OCI-M1 (cell line): ENCODE measurements around the gene CNTNAP2.

Experiments
- DNase-seq: peaks from one replicate; lab custom pipeline; 2025; lab: John Stamatoyannopoulos, UW

The CNTNAP2 gene

DNA sequence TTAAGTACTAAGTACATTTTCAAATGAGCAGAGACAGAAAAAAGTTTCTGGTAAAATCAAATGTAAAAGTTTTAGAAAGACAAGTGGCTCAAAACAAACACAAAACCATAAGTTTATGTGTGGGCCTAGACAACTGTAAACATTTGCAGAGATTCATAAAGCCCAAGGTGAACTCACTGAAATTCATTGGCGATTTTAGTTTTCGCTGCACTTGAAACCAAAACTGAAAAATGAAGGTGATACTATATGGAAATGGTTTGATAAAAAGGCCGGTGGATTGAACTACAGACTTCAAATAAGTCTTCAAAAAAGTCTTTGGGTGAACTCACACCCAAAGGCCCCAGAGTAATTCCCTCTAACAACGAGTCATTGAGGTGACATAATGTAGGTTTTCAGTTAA, 1289.0 kb downstream of the CNTNAP2 start:
- no peak for DNase-seq

GRCh38 chr7:147406521-147407135, 1290.0 kb downstream of the CNTNAP2 start:
- DNase-seq, result no peak

DNA sequence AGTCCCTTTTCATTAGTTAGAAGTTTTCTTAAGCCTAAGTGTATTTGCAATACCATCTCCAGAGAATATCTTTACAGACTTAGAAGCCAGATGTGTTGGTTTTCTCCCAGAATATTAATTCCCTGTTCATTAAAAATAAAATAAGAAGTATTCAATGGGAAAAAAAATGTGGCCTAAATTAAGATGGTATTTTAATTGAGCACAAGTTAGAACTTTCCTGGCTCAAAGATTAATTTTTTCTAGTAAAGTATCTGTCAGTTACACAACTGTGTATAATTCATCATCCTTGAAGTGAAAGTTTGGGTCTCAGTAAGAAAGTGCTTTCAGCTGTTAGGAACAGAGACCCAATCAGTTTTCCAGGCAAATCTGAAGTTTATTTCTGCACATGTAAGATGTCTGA, 1294.5 kb downstream of the CNTNAP2 start:
- DNase-seq, result no peak

- no peak for DNase-seq
Measured at GRCh38 chr7:147412109-147412508, 1295.5 kb downstream of the CNTNAP2 start.

DNA sequence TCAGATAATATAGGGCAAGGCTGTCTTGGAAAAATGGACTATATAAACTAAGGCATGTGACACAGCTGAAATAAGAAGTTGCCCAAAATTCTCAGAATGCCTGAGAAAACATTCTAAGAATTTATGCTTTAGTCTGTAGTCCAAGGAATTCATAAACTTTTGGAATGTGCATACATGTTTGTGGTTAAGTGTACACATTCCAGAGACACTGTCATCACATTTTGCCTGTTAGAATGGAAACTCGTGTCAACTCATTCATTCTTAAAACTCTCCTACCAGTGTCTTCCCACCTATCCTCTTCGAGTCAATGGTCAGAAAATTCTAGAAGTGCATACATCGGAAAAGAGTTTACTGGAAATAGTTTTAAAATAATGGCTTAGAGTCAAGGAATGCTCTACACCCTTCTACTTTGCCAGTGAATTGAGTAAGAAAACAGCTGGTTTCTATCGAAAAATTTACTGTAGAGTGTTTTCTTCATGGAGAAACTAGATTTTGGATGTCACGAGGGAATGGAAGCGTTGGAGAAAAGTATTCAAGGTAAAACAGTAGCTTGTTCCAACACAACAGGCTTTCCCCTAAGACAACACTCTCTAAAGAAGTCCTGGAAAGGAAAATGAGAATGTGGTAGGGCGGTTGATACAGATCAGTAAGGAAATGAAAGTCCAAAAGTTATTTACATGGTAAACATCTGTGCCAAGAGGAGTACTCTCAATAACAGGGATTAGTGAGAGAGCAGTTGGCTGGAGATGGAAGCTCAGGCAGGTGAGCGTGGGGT, 1296.4 kb downstream of the CNTNAP2 start:
- no peak for DNase-seq

- no peak for DNase-seq
Measured at GRCh38 chr7:147413557-147413870, 1296.9 kb downstream of the CNTNAP2 start.

DNA sequence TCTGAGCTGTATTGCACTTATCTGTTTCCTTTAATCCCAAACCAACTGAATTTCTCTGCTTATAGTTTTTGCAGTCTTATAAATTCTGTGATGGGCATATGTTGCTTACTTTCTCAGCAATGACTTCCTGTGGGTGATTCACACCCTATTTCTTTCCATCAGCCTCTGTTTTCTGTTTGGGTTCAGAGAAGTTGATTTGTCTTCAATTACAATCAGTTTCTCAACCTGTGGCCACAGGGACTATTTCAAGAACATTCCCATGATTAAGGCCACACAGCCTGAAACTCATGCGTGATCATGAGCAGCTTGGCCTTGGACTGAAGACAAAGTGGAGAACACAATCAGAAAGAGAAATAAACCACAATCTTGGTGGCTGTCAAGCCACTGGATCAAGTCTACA, 1299.4 kb downstream of the CNTNAP2 start:
- DNase-seq, result no peak

DNA sequence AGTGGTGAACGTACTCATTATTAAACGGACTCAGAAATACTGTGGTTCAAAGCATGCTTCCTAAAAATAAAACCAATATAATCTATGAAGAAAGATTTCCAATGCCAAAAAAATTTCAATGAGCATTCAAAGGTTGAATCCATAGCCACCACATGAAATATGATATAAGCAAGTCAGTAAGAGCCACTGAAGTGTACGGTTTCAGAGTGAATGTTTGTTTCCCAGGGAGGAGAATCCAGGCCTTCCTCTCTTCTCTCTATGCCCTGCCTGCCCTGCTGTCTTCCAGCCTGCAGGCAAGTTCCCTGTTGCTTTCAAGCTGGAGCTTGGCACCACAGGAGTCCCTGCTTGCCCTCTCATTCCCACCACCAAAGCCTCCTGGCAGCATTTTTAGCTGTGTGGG, 1302.4 kb downstream of the CNTNAP2 start:
- no peak for DNase-seq

GRCh38 chr7:147423875-147424274, 1307.3 kb downstream of the CNTNAP2 start:
- no peak for DNase-seq

DNA sequence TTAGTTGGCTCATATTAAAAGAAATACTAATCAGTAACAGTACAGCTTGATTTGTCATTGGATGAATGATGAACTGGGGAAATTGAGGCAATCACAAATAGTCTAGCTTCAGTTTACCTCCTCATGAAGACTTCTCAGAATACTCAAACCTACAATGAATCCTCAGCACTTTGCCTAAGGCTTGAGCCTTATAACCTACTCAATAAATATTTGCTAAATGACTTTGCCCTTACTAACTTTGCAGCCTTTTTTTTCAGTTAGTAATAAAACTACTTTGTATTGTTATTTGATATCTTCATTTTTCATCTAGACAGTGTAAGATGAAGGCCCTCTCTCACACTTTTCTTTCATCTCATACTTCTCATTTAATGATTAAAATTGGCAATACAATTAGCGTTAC, 1311.5 kb downstream of the CNTNAP2 start:
- DNase-seq, result no peak

- no peak for DNase-seq
Measured at GRCh38 chr7:147429961-147430360, 1313.4 kb downstream of the CNTNAP2 start.

GRCh38 chr7:147432079-147432478, 1315.5 kb downstream of the CNTNAP2 start:
- peak; percentile 61 for DNase-seq

- peak; percentile 10 for DNase-seq
Measured at GRCh38 chr7:147432576-147432975, 1316.0 kb downstream of the CNTNAP2 start.

DNA sequence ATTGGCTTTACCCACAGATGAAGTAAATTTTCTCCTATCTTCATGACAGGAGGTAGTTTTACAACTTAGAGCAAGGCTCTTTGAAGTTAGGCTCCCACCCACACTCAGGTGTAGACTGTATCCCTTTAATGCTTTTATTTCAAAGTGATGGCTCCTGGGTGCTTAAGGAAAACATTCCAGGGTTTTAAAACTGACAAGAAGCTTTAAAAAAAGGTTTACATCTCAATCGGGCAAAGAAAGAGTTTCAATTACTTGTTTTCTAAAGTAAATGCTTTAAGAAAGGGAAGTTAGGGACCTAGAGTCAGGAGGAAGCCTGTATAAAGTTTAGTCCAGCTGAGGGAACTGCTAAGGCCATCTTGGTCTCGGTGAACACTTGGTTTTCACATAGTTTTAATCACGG, 1320.1 kb downstream of the CNTNAP2 start:
- DNase-seq, result no peak

GRCh38 chr7:147438216-147438615, 1321.6 kb downstream of the CNTNAP2 start:
- no peak for DNase-seq

GRCh38 chr7:147443942-147444341, 1327.3 kb downstream of the CNTNAP2 start:
- DNase-seq, result no peak

- no peak for DNase-seq
Measured at GRCh38 chr7:147452816-147453215, 1336.2 kb downstream of the CNTNAP2 start.

GRCh38 chr7:147465223-147465622, 1348.6 kb downstream of the CNTNAP2 start:
- no peak for DNase-seq

GRCh38 chr7:147472556-147472955, 1356.0 kb downstream of the CNTNAP2 start:
- no peak for DNase-seq

GRCh38 chr7:147474862-147475261, 1358.3 kb downstream of the CNTNAP2 start:
- no peak for DNase-seq

DNA sequence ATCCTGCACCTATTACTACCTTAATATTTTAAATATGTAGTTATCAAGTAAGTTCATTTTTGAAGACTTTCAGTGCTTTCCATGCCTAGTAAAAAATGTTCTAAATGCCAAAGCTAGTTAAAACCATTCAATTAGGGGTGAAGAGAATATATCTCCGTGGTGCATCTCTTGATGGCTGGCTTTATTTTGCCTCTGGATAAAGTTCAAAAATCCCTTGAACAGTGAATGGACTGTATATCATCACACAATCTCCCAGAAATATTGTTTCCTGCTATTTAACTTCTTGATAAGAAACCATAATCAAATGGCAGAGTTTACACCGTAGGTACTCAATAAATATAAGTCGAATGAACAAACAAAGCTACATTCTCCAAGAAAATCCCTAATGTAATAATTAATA, 1360.9 kb downstream of the CNTNAP2 start:
- no peak for DNase-seq

DNA sequence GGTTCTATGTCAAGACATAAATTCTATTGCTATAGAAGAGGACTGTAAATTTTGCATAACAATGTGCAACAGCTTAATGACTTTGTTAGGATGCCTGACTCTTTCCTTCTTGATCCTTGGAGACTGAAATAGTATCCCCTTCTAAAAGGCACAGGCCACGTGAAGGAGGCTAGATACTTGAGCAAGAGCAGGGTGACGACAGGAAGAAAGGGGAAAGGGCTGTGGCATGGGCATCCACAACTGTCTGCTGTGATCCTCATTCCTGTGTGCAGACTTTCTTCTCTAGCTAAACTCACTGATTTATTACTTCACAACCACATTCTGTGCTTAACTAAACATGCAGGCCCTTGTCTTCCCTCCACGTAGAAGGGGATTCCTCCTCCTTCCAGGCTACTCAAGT, 1362.2 kb downstream of the CNTNAP2 start:
- DNase-seq, result no peak

DNA sequence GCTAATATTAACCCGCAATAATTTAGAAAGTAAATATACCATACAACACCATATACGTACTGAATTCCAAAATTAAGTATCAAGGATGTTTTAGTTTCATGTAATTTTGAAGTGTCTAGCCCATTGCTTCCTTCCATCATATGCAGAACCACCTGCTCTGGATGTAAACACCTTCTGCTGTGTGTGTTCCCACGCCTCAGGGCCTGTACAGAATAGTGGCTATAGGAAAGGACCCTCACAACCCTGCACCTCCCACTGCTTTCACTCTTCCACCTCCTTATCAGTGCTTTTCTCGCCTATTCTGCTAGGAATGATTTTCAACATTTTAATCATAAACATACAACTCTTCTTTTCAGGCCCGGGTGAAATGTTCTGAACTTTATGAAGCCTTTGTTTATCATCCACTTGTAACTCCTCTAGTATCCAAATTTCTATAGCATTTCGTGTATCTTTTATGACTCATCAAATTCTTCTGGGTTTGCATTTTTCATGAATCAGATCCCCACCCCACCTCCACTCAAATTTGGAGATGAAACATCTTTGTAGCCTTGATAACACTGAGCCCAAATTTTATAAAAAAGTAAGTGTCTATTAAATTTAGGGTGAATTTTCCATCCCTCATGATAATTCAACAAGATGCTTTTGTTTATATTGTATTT, 1367.2 kb downstream of the CNTNAP2 start:
- DNase-seq, result no peak
